Osteocyte (in vitro differentiated cells): ENCODE results near the gene PRDM16. TPM values are rescaled to one million over a fixed set of nuclear protein-coding genes. Genes with fewer than 3 reads are reported as not detected.

Experiments used
- DNase-seq: peaks from one replicate; pipeline ENCODE4 v3.0.0; 2021; ENCODE audit warnings: mixed read lengths; ENCODE audit not compliant: unreplicated experiment; ENCODE audit errors: extremely low spot score
- H3K27ac Mint-ChIP-seq: one replicate; pipeline ENCODE4 v1.8.0; 2021; ENCODE audit warnings: mild to moderate bottlenecking, mixed read lengths; ENCODE audit not compliant: unreplicated experiment
- H3K27me3 Mint-ChIP-seq: one replicate; pipeline ENCODE4 v1.8.0; 2021; ENCODE audit warnings: mixed read lengths; ENCODE audit not compliant: unreplicated experiment
- H3K36me3 Mint-ChIP-seq: one replicate; pipeline ENCODE4 v1.8.0; 2021; ENCODE audit warnings: mixed read lengths; ENCODE audit not compliant: unreplicated experiment
- H3K4me1 Mint-ChIP-seq: one replicate; pipeline ENCODE4 v1.8.0; 2021; ENCODE audit warnings: mixed read lengths; ENCODE audit not compliant: unreplicated experiment
- H3K4me3 Mint-ChIP-seq: one replicate; pipeline ENCODE4 v1.8.0; 2021; ENCODE audit warnings: mild to moderate bottlenecking, moderate library complexity, mixed read lengths; ENCODE audit not compliant: unreplicated experiment
- H3K9me3 Mint-ChIP-seq: one replicate; pipeline ENCODE4 v1.8.0; 2021; ENCODE audit warnings: mixed read lengths; ENCODE audit not compliant: unreplicated experiment
- total RNA-seq: library from RNA; stranded (reverse); gene quantifications from 2 replicates; pipeline ENCODE4 v1.2.1, GENCODE V29; 2021
- TF ChIP-seq, protein P1 (sequence below): fragments of 200-600 bp; sonication (generic); IDR thresholded peaks from 2 replicates; pipeline ENCODE4 v1.5.0; 2021; ENCODE audit warnings: antibody characterized with exemption, mild to moderate bottlenecking, moderate library complexity

Gene PRDM16
- total RNA-seq, 1 donor from 2014 or later = 7.1 TPM

GRCh38 chr1:3357526-3358297 is 288.7 kb downstream of the PRDM16 start:
- no peak overlapping the region for H3K27ac Mint-ChIP-seq
- no peak for DNase-seq
- no peaks in the 10 kb centered on the region for H3K9me3 Mint-ChIP-seq
- H3K4me1 Mint-ChIP-seq = peaks cover 22% of the 10 kb centered on the region
- H3K4me3 Mint-ChIP-seq = no peak overlapping the region
- TF ChIP-seq, protein P1, sequence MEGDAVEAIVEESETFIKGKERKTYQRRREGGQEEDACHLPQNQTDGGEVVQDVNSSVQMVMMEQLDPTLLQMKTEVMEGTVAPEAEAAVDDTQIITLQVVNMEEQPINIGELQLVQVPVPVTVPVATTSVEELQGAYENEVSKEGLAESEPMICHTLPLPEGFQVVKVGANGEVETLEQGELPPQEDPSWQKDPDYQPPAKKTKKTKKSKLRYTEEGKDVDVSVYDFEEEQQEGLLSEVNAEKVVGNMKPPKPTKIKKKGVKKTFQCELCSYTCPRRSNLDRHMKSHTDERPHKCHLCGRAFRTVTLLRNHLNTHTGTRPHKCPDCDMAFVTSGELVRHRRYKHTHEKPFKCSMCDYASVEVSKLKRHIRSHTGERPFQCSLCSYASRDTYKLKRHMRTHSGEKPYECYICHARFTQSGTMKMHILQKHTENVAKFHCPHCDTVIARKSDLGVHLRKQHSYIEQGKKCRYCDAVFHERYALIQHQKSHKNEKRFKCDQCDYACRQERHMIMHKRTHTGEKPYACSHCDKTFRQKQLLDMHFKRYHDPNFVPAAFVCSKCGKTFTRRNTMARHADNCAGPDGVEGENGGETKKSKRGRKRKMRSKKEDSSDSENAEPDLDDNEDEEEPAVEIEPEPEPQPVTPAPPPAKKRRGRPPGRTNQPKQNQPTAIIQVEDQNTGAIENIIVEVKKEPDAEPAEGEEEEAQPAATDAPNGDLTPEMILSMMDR = no peak
- H3K36me3 Mint-ChIP-seq = no peaks in the 10 kb centered on the region
- peaks cover 17% of the 10 kb centered on the region for H3K27me3 Mint-ChIP-seq

- TF ChIP-seq, protein P1 = no peak
- peaks cover 14% of the 10 kb centered on the region for H3K4me1 Mint-ChIP-seq
- no peak overlapping the region for H3K27ac Mint-ChIP-seq
- H3K36me3 Mint-ChIP-seq = no peaks in the 10 kb centered on the region
- no peak for DNase-seq
- no peak overlapping the region for H3K4me3 Mint-ChIP-seq
- H3K9me3 Mint-ChIP-seq = no peaks in the 10 kb centered on the region
- peaks cover 17% of the 10 kb centered on the region for H3K27me3 Mint-ChIP-seq
Measured at GRCh38 chr1:3359351-3359750, 290.3 kb downstream of the PRDM16 start.

DNA sequence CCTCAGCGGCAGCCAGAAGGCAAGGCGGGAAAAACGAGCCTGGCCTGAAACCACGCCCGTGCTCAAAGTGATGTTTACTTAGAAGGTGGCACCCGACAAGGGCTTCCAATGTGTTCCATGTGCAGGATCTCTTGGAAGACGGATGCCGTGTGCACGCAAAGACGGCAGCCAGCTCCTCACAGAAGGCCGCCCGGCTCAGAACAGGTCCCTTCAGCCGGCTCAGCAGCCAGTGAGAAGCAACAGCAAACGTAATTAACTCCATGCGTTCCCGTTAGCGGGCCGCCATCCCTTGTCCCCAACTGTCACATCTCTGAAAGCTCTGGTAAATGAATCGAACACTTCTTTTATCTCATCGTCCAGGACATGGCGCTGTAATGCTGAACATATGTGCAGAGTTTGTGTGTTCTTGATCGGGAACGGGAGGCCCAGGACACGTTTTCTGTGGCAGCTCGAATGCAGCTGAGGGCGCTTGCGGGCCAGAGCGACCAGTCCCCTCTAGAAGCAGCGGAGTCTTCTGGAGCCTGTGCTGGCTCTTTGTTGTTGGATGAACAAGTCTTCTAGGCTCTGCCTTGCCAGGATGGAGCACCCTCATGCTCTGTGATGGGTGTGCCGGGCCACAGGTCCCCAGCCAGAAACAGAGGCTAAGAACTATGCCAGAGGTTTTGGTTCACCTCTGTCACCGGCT is 290.9 kb downstream of the PRDM16 start:
- Mint-ChIP-seq H3K27ac (no peak overlapping the region), H3K9me3 (no peaks in the 10 kb centered on the region), H3K36me3 (no peaks in the 10 kb centered on the region), H3K4me3 (no peak overlapping the region), H3K4me1 (peaks cover 14% of the 10 kb centered on the region), H3K27me3 (peaks cover 17% of the 10 kb centered on the region)
- TF ChIP-seq, protein P1 = no peak
- DNase-seq = no peak

DNA sequence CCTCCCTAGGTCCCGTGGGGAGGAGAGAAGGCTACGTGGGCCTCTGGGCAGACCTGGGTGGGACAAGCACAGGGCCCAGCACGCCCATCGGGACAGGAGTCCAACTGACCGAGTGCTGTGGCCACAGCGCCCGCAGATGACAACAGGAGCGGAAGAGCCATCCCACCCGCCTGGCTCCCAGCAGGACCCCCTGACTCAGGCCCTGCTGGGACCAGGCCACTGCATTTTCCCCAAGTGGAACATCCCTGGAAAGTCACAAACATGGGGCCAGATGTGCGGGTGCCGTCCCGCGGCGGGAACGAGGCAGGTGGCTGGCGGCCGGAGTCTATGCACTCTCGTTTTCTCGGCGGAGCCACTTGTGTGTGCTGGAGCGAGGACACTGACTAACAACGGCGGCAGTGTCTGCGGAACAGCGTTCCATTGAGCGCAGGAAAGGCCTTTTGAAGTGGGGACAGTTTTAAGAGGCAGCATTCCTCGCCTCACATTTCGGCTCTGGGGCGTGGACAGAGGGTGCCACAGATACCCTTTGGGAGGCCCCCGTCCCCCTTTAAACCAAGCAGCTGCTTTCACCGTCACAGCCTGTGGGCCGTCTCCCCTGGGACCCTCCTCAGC is 291.7 kb downstream of the PRDM16 start:
- no peak overlapping the region for H3K4me3 Mint-ChIP-seq
- H3K4me1 Mint-ChIP-seq = peaks cover 18% of the 10 kb centered on the region
- TF ChIP-seq, protein P1 = no peak
- DNase-seq = no peak
- peaks cover 17% of the 10 kb centered on the region for H3K27me3 Mint-ChIP-seq
- no peaks in the 10 kb centered on the region for H3K9me3 Mint-ChIP-seq
- H3K36me3 Mint-ChIP-seq = no peaks in the 10 kb centered on the region
- H3K27ac Mint-ChIP-seq = no peak overlapping the region

DNA sequence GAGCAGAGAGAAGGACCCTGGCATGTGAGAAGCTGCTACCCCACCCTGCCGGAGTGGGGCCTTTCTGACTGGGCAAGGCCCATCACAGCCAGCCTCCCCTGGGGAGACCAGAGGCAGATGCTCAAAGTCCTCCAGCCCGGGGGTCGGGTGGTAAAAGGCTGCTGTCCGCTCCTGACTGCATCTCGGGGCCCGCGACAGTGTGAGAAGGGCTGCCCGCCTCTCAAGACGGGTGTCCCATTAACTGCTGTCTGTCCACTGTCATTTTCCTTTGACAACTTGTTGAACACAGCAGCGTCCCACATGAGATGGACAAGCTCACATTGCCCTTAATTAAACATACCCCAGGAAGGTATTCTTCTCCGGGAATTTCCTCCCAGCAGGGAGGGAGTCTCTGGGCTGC is 294.0 kb downstream of the PRDM16 start:
- Mint-ChIP-seq H3K4me1 (peaks cover 38% of the 10 kb centered on the region), H3K27me3 (peaks cover 17% of the 10 kb centered on the region), H3K27ac (no peak overlapping the region), H3K4me3 (no peak overlapping the region), H3K36me3 (no peaks in the 10 kb centered on the region), H3K9me3 (no peaks in the 10 kb centered on the region)
- DNase-seq = no peak
- TF ChIP-seq, protein P1 = no peak
